ENCODE results near the gene FXN. TPM values are rescaled to one million over a fixed set of nuclear protein-coding genes. Genes with fewer than 3 reads are reported as not detected.

FXN gene
- total and polyA plus RNA-seq, 2 donors (not counting 3 experiments of a cell fraction or from before 2014, with no cell fraction given), result 18.2 to 21.2 TPM

DNA sequence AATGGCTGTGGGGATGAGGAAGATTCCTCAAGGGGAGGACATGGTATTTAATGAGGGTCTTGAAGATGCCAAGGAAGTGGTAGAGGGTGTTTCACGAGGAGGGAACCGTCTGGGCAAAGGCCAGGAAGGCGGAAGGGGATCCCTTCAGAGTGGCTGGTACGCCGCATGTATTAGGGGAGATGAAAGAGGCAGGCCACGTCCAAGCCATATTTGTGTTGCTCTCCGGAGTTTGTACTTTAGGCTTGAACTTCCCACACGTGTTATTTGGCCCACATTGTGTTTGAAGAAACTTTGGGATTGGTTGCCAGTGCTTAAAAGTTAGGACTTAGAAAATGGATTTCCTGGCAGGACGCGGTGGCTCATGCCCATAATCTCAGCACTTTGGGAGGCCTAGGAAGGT is 1.2 kb downstream of the FXN start:
- no peak for FAIRE-seq
- H3K9ac ChIP-seq (replicated peaks; ENCODE audit: extremely low read depth, insufficient read depth, low read length), result peak overlapping the region; percentile 69
- H3K9me1 ChIP-seq (replicated peaks; ENCODE audit: control insufficient read depth, extremely low read depth, insufficient read depth, low read length), result no peaks in the 10 kb centered on the region
- intact Hi-C loops (cut with micrococcal nuclease) (loop anchor here (1.0 to 5.0 kb wide), 2 partner anchors 8 to 86 kb away; no protein-coding TSS in a partner anchor), dilution Hi-C loops (cut with MboI; ENCODE audit: extremely low pct_ligation_motif_present, low sequenced_read_pairs) (no loop called here)
- peaks cover 39% of the 10 kb centered on the region for H3K79me2 ChIP-seq (ENCODE audit: control insufficient read depth, insufficient read depth, low read length)
- peaks cover 9% of the 10 kb centered on the region for H3K4me1 ChIP-seq (ENCODE audit: control insufficient read depth, extremely low read depth, insufficient read depth, low read length)
- no peak for TF ChIP-seq GATA2 (IDR thresholded peaks at IDR 0.05; ENCODE audit: insufficient read depth, insufficient read length, low read depth, low read length)
- TF ChIP-seq POLR2A (IDR thresholded peaks at IDR 0.05; ENCODE audit: low read depth, low read length), result no peak
- TF ChIP-seq CTCF (IDR thresholded peaks at IDR 0.05; ENCODE audit: extremely low read depth in 1 of 2, insufficient read depth in 1 of 2, low read depth in 1 of 2, low read length in 2 of 2), result no peak
- TF ChIP-seq MYC (IDR thresholded peaks at IDR 0.05; ENCODE audit: low read depth, low read length), result no peak
- TF ChIP-seq EZH2 (IDR thresholded peaks at IDR 0.05; ENCODE audit: borderline replicate concordance, low read depth, low read length, severe bottlenecking), result no peak
- TF ChIP-seq FOS (IDR thresholded peaks at IDR 0.05; ENCODE audit: borderline replicate concordance, insufficient read depth, low read length), result no peak
- TF ChIP-seq POLR2AphosphoS5 (IDR thresholded peaks at IDR 0.05; ENCODE audit: insufficient read depth, low read depth, low read length), result no peak
- TF ChIP-seq MAX (IDR thresholded peaks at IDR 0.05; ENCODE audit: insufficient read depth, insufficient read length), result no peak
- no peak for TF ChIP-seq JUN (IDR thresholded peaks at IDR 0.05; ENCODE audit: borderline replicate concordance, insufficient read depth, insufficient read length, low read depth)
- H3K4me3 ChIP-seq (replicated peaks in 1 of 3; ENCODE audit: insufficient read depth in 1 of 3, low read depth in 1 of 3, low read length in 3 of 3), result peak overlapping the region; percentile 44 to 81 (median 67)
- ChIA-PET POLR2A (interaction anchor here (0.6 kb wide), 1 partner anchor 120 kb away, joined by 5 read pairs; no protein-coding TSS in a partner anchor), CTCF (interaction anchor here (1.0 to 5.0 kb wide), 9 partner anchors 16 to 186 kb away, joined by 3 to 63 read pairs (median 9); no protein-coding TSS in a partner anchor)
- BruUV-seq (replicated peaks), result no TSS peak
- no peaks in the 10 kb centered on the region for H3K36me3 ChIP-seq (ENCODE audit: control insufficient read depth in 2 of 2, extremely low read depth in 1 of 2, insufficient read depth in 2 of 2, low read length in 2 of 2)
- H3K27ac ChIP-seq (ENCODE audit: insufficient read depth, low read depth, low read length), result peak overlapping the region; percentile 31
- DNase-seq (ENCODE audit: low read depth, low spot score), result no peak
- no peaks in the 10 kb centered on the region for H4K20me1 ChIP-seq (replicated peaks; ENCODE audit: control insufficient read depth, extremely low read depth, insufficient read depth, low read length)
- peak overlapping the region; percentile 81 for H3K4me2 ChIP-seq (ENCODE audit: insufficient read depth, low read length)
- H3K9me3 ChIP-seq (replicated peaks; ENCODE audit: control insufficient read depth, insufficient read depth, low read length), result no peaks in the 10 kb centered on the region
- peak overlapping the region; percentile 93 for H2AFZ ChIP-seq (ENCODE audit: low read depth, low read length)
- H3K27me3 ChIP-seq (ENCODE audit: control insufficient read depth in 2 of 2, insufficient read depth in 2 of 2, low read length in 2 of 2), result no peaks in the 10 kb centered on the region
